ENCODE results near the gene RNF208. TPM values are rescaled to one million over a fixed set of nuclear protein-coding genes. Genes with fewer than 3 reads are reported as not detected.

Gene RNF208
- total and polyA plus RNA-seq, 7 donors: 4.8 to 12.8 (median 6.4) TPM

- Histone ChIP-seq H3K4me3 (peak overlapping the region; percentile 59), H3K27ac (peak overlapping the region; percentile 85), H3K27me3 (ENCODE audit: insufficient read depth in 3 of 3, low read length in 2 of 3) (peaks cover 0 to 8% (median 0%) of the 10 kb centered on the region in 3 donors), H3K36me3 (ENCODE audit: insufficient read depth in 1 of 2, low read depth in 1 of 2) (peaks cover 0 to 2% of the 10 kb centered on the region in 2 donors), H3K9me3 (no peaks in the 10 kb centered on the region), H3K4me1 (peaks cover 37% of the 10 kb centered on the region)
- DNase-seq: no peak
- TF ChIP-seq CTCF (IDR thresholded peaks at IDR 0.05): no peak
- ATAC-seq: peak in 1 of 4 donors; percentile 3
- intact Hi-C loops (cut with DNase I): no loop called here
- WGBS, 3 donors: 25 to 26% (median 26%) methylated on average over 11 of the region's 11 CpGs
Measured at GRCh38 chr9:137236936-137237421, 14.9 kb upstream of the RNF208 start.

DNA sequence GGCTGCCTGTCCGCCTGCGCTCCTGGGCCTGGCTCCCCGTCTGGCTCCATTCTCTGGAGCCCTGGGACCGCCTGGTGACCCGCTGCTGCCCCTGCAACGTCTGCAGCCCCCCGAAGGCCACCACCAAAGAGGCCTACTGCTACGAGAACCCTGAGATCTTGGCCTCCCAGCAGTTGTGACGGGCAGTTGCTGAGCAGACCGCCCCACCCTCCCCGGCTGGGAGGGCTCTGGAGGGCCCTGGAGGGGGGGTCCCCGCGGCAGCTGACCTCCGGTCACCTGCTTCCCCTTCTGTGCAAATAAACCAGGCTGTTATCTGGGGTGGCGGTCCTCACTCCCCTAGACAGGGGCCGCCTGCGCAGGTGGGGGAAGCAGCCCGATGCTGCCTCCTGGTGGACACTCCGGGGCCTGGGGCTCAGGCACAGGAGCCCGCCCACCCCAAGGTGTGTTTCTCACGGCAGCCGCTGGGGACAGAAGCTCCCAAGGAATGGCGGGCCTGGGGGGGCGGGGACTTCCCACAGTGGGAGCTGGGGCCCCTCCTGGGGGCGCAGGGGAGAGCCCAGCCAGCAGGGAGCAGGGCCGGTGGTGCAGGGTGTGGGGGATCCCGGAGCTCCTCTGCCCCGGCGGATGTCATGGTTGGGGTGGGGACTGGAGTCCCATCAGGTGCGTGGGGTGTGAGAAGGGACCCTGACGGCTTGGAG, 14.3 kb upstream of the RNF208 start:
- Histone ChIP-seq H3K27me3 (ENCODE audit: insufficient read depth in 3 of 3, low read length in 2 of 3) (peaks cover 0 to 13% (median 0%) of the 10 kb centered on the region in 3 donors), H3K4me1 (peaks cover 37% of the 10 kb centered on the region), H3K36me3 (ENCODE audit: insufficient read depth in 1 of 2, low read depth in 1 of 2) (no peaks in the 10 kb centered on the region), H3K27ac (peak overlapping the region; percentile 85), H3K4me3 (peak overlapping the region; percentile 59), H3K9me3 (no peaks in the 10 kb centered on the region)
- TF ChIP-seq CTCF (IDR thresholded peaks at IDR 0.05): peak; percentile 91
- ATAC-seq (peak; percentile 58 to 77 (median 68)), DNase-seq (peak; percentile 87 to 94)
- intact Hi-C loops (cut with DNase I): no loop called here
- WGBS, 3 donors: 8 to 10% (median 10%) methylated on average over 21 to 31 of the region's 31 CpGs

DNA sequence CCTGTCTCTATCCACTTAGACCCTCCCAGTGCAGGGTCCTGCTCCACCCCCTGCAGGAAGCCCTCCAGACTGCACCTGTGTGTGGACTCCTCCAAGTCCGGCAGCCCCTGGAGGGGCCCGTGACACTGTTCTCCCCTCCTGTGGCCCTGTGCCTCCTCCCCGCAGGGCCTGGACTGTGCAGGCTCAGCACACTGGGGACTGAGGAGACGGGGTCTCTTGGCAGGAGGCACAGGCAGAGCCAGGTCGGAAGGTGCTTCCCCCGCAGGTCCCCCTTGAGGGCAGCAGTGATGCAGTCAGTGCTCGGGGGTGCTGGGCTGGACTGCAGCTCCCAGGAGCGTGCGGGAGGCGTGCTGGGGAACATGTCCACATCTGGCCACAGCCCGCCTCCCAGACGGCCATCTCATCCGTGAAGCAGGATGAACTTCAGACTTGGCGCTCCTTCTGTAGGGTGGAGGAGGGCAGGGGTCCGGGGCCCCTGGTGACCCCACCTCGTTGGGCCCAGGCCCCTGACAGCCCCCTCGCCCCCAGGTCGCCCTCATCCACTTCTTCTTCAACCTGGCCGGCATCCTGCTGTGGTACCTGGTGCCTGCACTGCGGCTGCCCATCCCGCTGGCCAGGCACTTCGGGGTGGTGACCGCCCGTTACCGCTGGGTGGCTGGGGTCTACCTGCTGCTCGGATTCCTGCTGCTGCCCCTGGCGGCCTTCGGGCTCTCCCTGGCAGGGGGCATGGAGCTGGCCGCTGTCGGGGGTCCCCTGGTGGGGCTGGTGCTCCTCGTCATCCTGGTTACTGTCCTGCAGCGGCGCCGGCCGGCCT, 13.6 kb upstream of the RNF208 start:
- Histone ChIP-seq H3K9me3 (no peaks in the 10 kb centered on the region), H3K27ac (no peak overlapping the region), H3K36me3 (ENCODE audit: insufficient read depth in 1 of 2, low read depth in 1 of 2) (no peaks in the 10 kb centered on the region), H3K27me3 (ENCODE audit: insufficient read depth in 3 of 3, low read length in 2 of 3) (peaks cover 0 to 15% (median 0%) of the 10 kb centered on the region in 3 donors), H3K4me1 (peaks cover 37% of the 10 kb centered on the region), H3K4me3 (peak overlapping the region; percentile 59)
- no peak for TF ChIP-seq CTCF (IDR thresholded peaks at IDR 0.05)
- DNase-seq (no peak), ATAC-seq (no peak)
- WGBS, 3 donors: 63 to 71% (median 66%) methylated on average over 26 to 35 of the region's 35 CpGs
- intact Hi-C loops (cut with DNase I): no loop called here

- H3K9me3 ChIP-seq: no peaks in the 10 kb centered on the region
- H3K4me3 ChIP-seq: no peak overlapping the region
- intact Hi-C loops (cut with DNase I): no loop called here
- 67 to 84% (median 74%) methylated on average over 16 to 18 of the region's 18 CpGs for WGBS, 3 donors
- H3K4me1 ChIP-seq: peaks cover 37% of the 10 kb centered on the region
- H3K27ac ChIP-seq: no peak overlapping the region
- H3K27me3 ChIP-seq (ENCODE audit: insufficient read depth in 3 of 3, low read length in 2 of 3): peaks cover 0 to 15% (median 6%) of the 10 kb centered on the region in 3 donors
- H3K36me3 ChIP-seq (ENCODE audit: insufficient read depth in 1 of 2, low read depth in 1 of 2): no peaks in the 10 kb centered on the region
- ATAC-seq (no peak), DNase-seq (no peak)
- no peak for TF ChIP-seq CTCF (IDR thresholded peaks at IDR 0.05)
Measured at GRCh38 chr9:137234758-137235423, 12.9 kb upstream of the RNF208 start.
